ENCODE results near the gene FXYD6.

The FXYD6 gene

GRCh38 chr11:117849781-117850414, 26.6 kb downstream of the FXYD6 start:
- no peak for DNase-seq

- peak in 46 of 56 donors; percentile 14 to 85 (median 45) for DNase-seq
Observed at GRCh38 chr11:117843666-117844484, 32.6 kb downstream of the FXYD6 start.

- peak in 2 of 56 donors; percentile 15 for DNase-seq
Observed at GRCh38 chr11:117842131-117842941, 34.1 kb downstream of the FXYD6 start.

- no peak for DNase-seq
Observed at GRCh38 chr11:117841551-117842031, 34.9 kb downstream of the FXYD6 start.

- DNase-seq: no peak
Observed at GRCh38 chr11:117840881-117841550, 35.4 kb downstream of the FXYD6 start.

- DNase-seq: no peak
Observed at GRCh38 chr11:117839936-117840813, 36.3 kb downstream of the FXYD6 start.

GRCh38 chr11:117839380-117839881, 37.0 kb downstream of the FXYD6 start:
- no peak for DNase-seq

- DNase-seq: no peak
Observed at GRCh38 chr11:117838901-117839300, 37.6 kb downstream of the FXYD6 start.

- no peak for DNase-seq
Observed at GRCh38 chr11:117837791-117838190, 38.7 kb downstream of the FXYD6 start.

- DNase-seq: no peak
Observed at GRCh38 chr11:117837070-117837776, 39.2 kb downstream of the FXYD6 start.

GRCh38 chr11:117836077-117836960, 40.1 kb downstream of the FXYD6 start:
- DNase-seq: no peak

- DNase-seq: no peak
Observed at GRCh38 chr11:117835576-117835975, 40.9 kb downstream of the FXYD6 start.

GRCh38 chr11:117834838-117835443, 41.5 kb downstream of the FXYD6 start:
- no peak for DNase-seq

- no peak for DNase-seq
Observed at GRCh38 chr11:117834068-117834810, 42.2 kb downstream of the FXYD6 start.

- no peak for DNase-seq
Observed at GRCh38 chr11:117833401-117833891, 43.0 kb downstream of the FXYD6 start.

GRCh38 chr11:117832511-117832910, 43.9 kb downstream of the FXYD6 start:
- DNase-seq: no peak

Data from amygdala (tissue), 56 donors.